T-helper 9 cell (primary cell): Measurements from ENCODE around the gene ZFR.
"Not testable (repeated sequence)": the region's sequence is repeated elsewhere in the genome, so short reads cannot be mapped to it uniquely, and the experiment has no call there.

Source experiments
- DNase-seq: peaks from one replicate; pipeline ENCODE4 v3.0.0-alpha.2; 2020

ZFR gene

GRCh38 chr5:32406650-32407049 is 37.9 kb downstream of the ZFR start:
- DNase-seq: no peak

GRCh38 chr5:32405507-32405906 is 39.0 kb downstream of the ZFR start:
- DNase-seq: no peak

GRCh38 chr5:32403760-32404159 is 40.8 kb downstream of the ZFR start:
- no peak for DNase-seq

GRCh38 chr5:32400401-32400800 is 44.1 kb downstream of the ZFR start:
- DNase-seq: no peak

GRCh38 chr5:32398754-32399153 is 45.8 kb downstream of the ZFR start:
- DNase-seq: not testable (repeated sequence)

- no peak for DNase-seq
Measured at GRCh38 chr5:32394981-32395380, 49.6 kb downstream of the ZFR start.

- DNase-seq: no peak
Measured at GRCh38 chr5:32392039-32392438, 52.5 kb downstream of the ZFR start.

- DNase-seq: no peak
Measured at GRCh38 chr5:32390819-32391591, 53.5 kb downstream of the ZFR start.

- no peak for DNase-seq
Measured at GRCh38 chr5:32388432-32389129, 56.0 kb downstream of the ZFR start.

GRCh38 chr5:32387841-32388240 is 56.7 kb downstream of the ZFR start:
- DNase-seq: no peak

- DNase-seq: no peak
Measured at GRCh38 chr5:32387211-32387610, 57.3 kb downstream of the ZFR start.

- DNase-seq: no peak
Measured at GRCh38 chr5:32384621-32385020, 59.9 kb downstream of the ZFR start.

GRCh38 chr5:32383586-32383985 is 61.0 kb downstream of the ZFR start:
- DNase-seq: no peak

- DNase-seq: no peak
Measured at GRCh38 chr5:32383065-32383464, 61.5 kb downstream of the ZFR start.

GRCh38 chr5:32379421-32379820 is 65.1 kb downstream of the ZFR start:
- no peak for DNase-seq

GRCh38 chr5:32378966-32379365 is 65.6 kb downstream of the ZFR start:
- no peak for DNase-seq

- no peak for DNase-seq
Measured at GRCh38 chr5:32369542-32370155, 74.9 kb downstream of the ZFR start.

GRCh38 chr5:32369032-32369431 is 75.5 kb downstream of the ZFR start:
- DNase-seq: no peak

GRCh38 chr5:32367271-32367670 is 77.3 kb downstream of the ZFR start:
- DNase-seq: not testable (repeated sequence)

- no peak for DNase-seq
Measured at GRCh38 chr5:32365623-32366022, 78.9 kb downstream of the ZFR start.

- DNase-seq: no peak
Measured at GRCh38 chr5:32363030-32363429, 81.5 kb downstream of the ZFR start.

- no peak for DNase-seq
Measured at GRCh38 chr5:32362527-32362926, 82.0 kb downstream of the ZFR start.

- no peak for DNase-seq
Measured at GRCh38 chr5:32360906-32361305, 83.6 kb downstream of the ZFR start.

- DNase-seq: no peak
Measured at GRCh38 chr5:32358611-32359010, 85.9 kb downstream of the ZFR start.
